ENCODE measurements around the gene CDK16.

Gene CDK16

GRCh38 chrX:47278691-47279090, 60.2 kb downstream of the CDK16 start:
- FAIRE-seq (no peak), DNase-seq (ENCODE audit: insufficient read length, low spot score) (no peak)
- no peak for TF ChIP-seq CTCF (IDR thresholded peaks at IDR 0.05; ENCODE audit: insufficient read depth, missing control alignments)
